H9 (cell line): ENCODE data around the gene VWF. TPM values are rescaled to one million over a fixed set of nuclear protein-coding genes. Genes with fewer than 3 reads are reported as not detected.

Source experiments
- DNase-seq: peaks from one replicate; pipeline ENCODE4 v3.0.0-alpha.2; 2017
- H2AFZ ChIP-seq: one replicate; pipeline ENCODE4 v1.6.1; 2013; ENCODE audit warnings: mild to moderate bottlenecking, low read length, control low read depth, moderate library complexity
- H2AK5ac ChIP-seq: 2 replicates; pipeline ENCODE4 v1.6.1; 2013; ENCODE audit warnings: low read length, control low read depth, mixed read lengths; ENCODE audit not compliant: insufficient read length
- H2BK120ac ChIP-seq: one replicate; pipeline ENCODE4 v1.6.1; 2013; ENCODE audit warnings: low read depth, mild to moderate bottlenecking, low read length, control low read depth, inconsistent platforms; ENCODE audit not compliant: poor library complexity, severe bottlenecking
- H2BK12ac ChIP-seq: 2 replicates; pipeline ENCODE4 v1.6.1; 2013; ENCODE audit warnings: low read length, control low read depth, mixed read lengths, low read depth; ENCODE audit not compliant: insufficient read length
- H2BK15ac ChIP-seq: 2 replicates; pipeline ENCODE4 v1.6.1; 2013; ENCODE audit warnings: low read depth, low read length, control low read depth
- H2BK20ac ChIP-seq: one replicate; pipeline ENCODE4 v1.6.1; 2013; ENCODE audit warnings: low read depth, mild to moderate bottlenecking, low read length, control low read depth, inconsistent platforms; ENCODE audit not compliant: poor library complexity, severe bottlenecking
- H2BK5ac ChIP-seq: 2 replicates; pipeline ENCODE4 v1.6.1; 2013; ENCODE audit warnings: low read length, control low read depth, mixed read lengths; ENCODE audit not compliant: insufficient read length
- H3K14ac ChIP-seq: 2 replicates; pipeline ENCODE4 v1.6.1; 2013; ENCODE audit warnings: low read length, control low read depth; ENCODE audit not compliant: insufficient read depth
- H3K18ac ChIP-seq: 2 replicates; pipeline ENCODE4 v1.6.1; 2013; ENCODE audit warnings: low read depth, mild to moderate bottlenecking, mixed read lengths, low read length, control low read depth; ENCODE audit not compliant: insufficient read length
- H3K23ac ChIP-seq: 2 replicates; pipeline ENCODE4 v1.6.1; 2013; ENCODE audit warnings: low read length, control low read depth, mixed read lengths, low read depth; ENCODE audit not compliant: insufficient read length
- H3K23me2 ChIP-seq: 2 replicates; pipeline ENCODE4 v1.6.1; 2013; ENCODE audit warnings: low read depth, mild to moderate bottlenecking, mixed read lengths, low read length, control low read depth; ENCODE audit not compliant: insufficient read length, poor library complexity, severe bottlenecking
- H3K27ac ChIP-seq: 2 replicates; pipeline ENCODE4 v1.5.1; 2013; ENCODE audit warnings: low read length, control low read depth, mixed read lengths, low read depth; ENCODE audit not compliant: insufficient read length
- H3K27me3 ChIP-seq: 2 replicates; pipeline ENCODE4 v1.6.1; 2013; ENCODE audit warnings: low read length, control low read depth, inconsistent platforms; ENCODE audit not compliant: insufficient read depth
- H3K4ac ChIP-seq: 2 replicates; pipeline ENCODE4 v1.6.1; 2013; ENCODE audit warnings: low read depth, mild to moderate bottlenecking, control low read depth, inconsistent platforms, low read length, moderate library complexity
- H3K4me1 ChIP-seq: 2 replicates; pipeline ENCODE4 v1.6.1; 2013; ENCODE audit warnings: low read length, control low read depth, inconsistent platforms; ENCODE audit not compliant: insufficient read depth
- H3K4me2 ChIP-seq: 2 replicates; pipeline ENCODE4 v1.6.1; 2013; ENCODE audit warnings: low read length, control low read depth, mixed read lengths; ENCODE audit not compliant: insufficient read length, insufficient read depth
- H3K56ac ChIP-seq: 2 replicates; pipeline ENCODE4 v1.6.1; 2013; ENCODE audit warnings: low read depth, mild to moderate bottlenecking, mixed read lengths, low read length, control low read depth; ENCODE audit not compliant: insufficient read length
- H3K79me1 ChIP-seq: 2 replicates; pipeline ENCODE4 v1.6.1; 2013; ENCODE audit warnings: low read depth, mild to moderate bottlenecking, moderate library complexity, low read length, control low read depth, inconsistent platforms; ENCODE audit not compliant: insufficient read depth, poor library complexity, severe bottlenecking
- H3K79me2 ChIP-seq: 2 replicates; pipeline ENCODE4 v1.6.1; 2013; ENCODE audit warnings: low read length, control low read depth, inconsistent platforms; ENCODE audit not compliant: insufficient read depth
- H3K9ac ChIP-seq: 2 replicates; pipeline ENCODE4 v1.6.1; 2013; ENCODE audit warnings: low read length, control low read depth, mixed read lengths; ENCODE audit not compliant: insufficient read length; ENCODE audit errors: extremely low read depth
- H3K9me3 ChIP-seq: one replicate; pipeline ENCODE4 v1.6.1; 2013; ENCODE audit warnings: low read depth, low read length, inconsistent platforms; ENCODE audit not compliant: control insufficient read depth
- H3T11ph ChIP-seq: one replicate; pipeline ENCODE4 v1.6.1; 2013; ENCODE audit warnings: mild to moderate bottlenecking, low read length, control low read depth, inconsistent platforms
- H4K20me1 ChIP-seq: one replicate; pipeline ENCODE4 v1.6.1; 2013; ENCODE audit not compliant: control insufficient read depth, insufficient read length, insufficient read depth
- H4K5ac ChIP-seq: 2 replicates; pipeline ENCODE4 v1.6.1; 2013; ENCODE audit warnings: low read depth, mild to moderate bottlenecking, mixed read lengths, low read length, control low read depth; ENCODE audit not compliant: insufficient read length
- H4K8ac ChIP-seq: replicated peaks from 2 replicates; pipeline ENCODE4 v1.6.1; 2013; ENCODE audit warnings: low read length, control low read depth, mixed read lengths, low read depth; ENCODE audit not compliant: insufficient read length
- H4K91ac ChIP-seq: 2 replicates; pipeline ENCODE4 v1.6.1; 2013; ENCODE audit warnings: low read depth, mild to moderate bottlenecking, moderate library complexity, mixed read lengths, low read length, control low read depth; ENCODE audit not compliant: insufficient read length
- H3K27ac Mint-ChIP-seq, 3 experiments: 2 replicates in 2 of 3; 3 replicates in 1 of 3; pipeline ENCODE4 v1.8.0; 2020 to 2021; ENCODE audit warnings: mixed read lengths in 3 of 3, mild to moderate bottlenecking in 1 of 3, moderate library complexity in 1 of 3
- H3K27me3 Mint-ChIP-seq: 2 replicates; pipeline ENCODE4 v1.8.0; 2021; ENCODE audit warnings: low read depth, mild to moderate bottlenecking, moderate library complexity, mixed read lengths
- H3K36me3 Mint-ChIP-seq, 3 experiments: 2 replicates in 2 of 3; 3 replicates in 1 of 3; pipeline ENCODE4 v1.8.0; 2020 to 2021; ENCODE audit warnings: low read depth in 3 of 3, mixed read lengths in 3 of 3; ENCODE audit not compliant: insufficient read depth in 1 of 3
- H3K4me1 Mint-ChIP-seq, 2 experiments: 2 replicates each; pipeline ENCODE4 v1.8.0; 2020; ENCODE audit warnings: mixed read lengths in 2 of 2
- H3K4me3 Mint-ChIP-seq, 2 experiments: 2 replicates in 1 of 2; 3 replicates in 1 of 2; pipeline ENCODE4 v1.8.0; 2020 to 2021; ENCODE audit warnings: mild to moderate bottlenecking in 2 of 2, mixed read lengths in 2 of 2, moderate library complexity in 1 of 2
- H3K9me3 Mint-ChIP-seq, 2 experiments: 2 replicates in 1 of 2; 3 replicates in 1 of 2; pipeline ENCODE4 v1.8.0; 2020; ENCODE audit warnings: mild to moderate bottlenecking in 2 of 2, mixed read lengths in 2 of 2, moderate library complexity in 1 of 2
- WGBS: extraction: QIAGEN DNeasy Blood & Tissue Kit; methylation state at CpG from one replicate; pipeline ENCODE4 v1.1.7; 2013; ENCODE audit warnings: missing lambda C conversion rate, low lambda C conversion rate, mixed read lengths; ENCODE audit not compliant: insufficient read length; ENCODE audit errors: extremely low coverage; 5-methylcytosine and 5-hydroxymethylcytosine counted together
- total RNA-seq: library from RNA; stranded (reverse); gene quantifications from 2 replicates; pipeline ENCODE4 v1.2.1, GENCODE V29; 2021
- TF ChIP-seq, protein P1 (sequence below): fragments of 200-600 bp; sonication (generic); conservative IDR thresholded peaks from 3 replicates; pipeline ENCODE4 v1.8.0; 2021; ENCODE audit warnings: antibody characterized with exemption, mild to moderate bottlenecking

VWF gene
- total RNA-seq, 1 experiment from 2014 or later = 0.17 TPM

DNA sequence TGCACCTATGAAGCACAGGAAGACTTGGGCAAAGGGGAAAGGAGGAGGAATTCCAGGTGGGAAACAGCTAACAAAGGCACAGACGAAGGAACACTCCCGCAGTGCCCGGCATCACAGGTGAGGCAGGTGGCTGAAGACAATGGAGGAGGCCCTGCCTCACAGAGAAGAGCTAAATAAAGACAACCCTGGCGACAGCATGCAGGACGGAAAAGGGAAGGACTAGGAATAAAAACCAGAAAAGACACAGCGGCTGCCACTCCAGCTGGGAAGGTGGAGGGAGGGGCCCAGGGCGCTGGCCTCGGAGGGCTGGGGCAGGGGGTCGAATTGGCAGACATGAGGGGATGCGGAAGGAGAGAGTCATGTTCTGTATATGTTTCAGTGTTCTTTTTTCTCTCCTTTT, 136.4 kb downstream of the VWF start:
- no peak overlapping the region for H2AFZ ChIP-seq
- 0 out of 2 replicates have a peak, but pooled peaks cover 2% of the 10 kb centered on the region for H3K4me1 ChIP-seq
- no peak overlapping the region for H3K4me3 Mint-ChIP-seq
- no peaks in the 10 kb centered on the region for H3K9me3 ChIP-seq
- H2BK15ac ChIP-seq = no peak overlapping the region
- no peak overlapping the region for H4K5ac ChIP-seq
- no CpG with 5 or more reads among the region's 10 CpGs for WGBS
- H3K4ac ChIP-seq = no peak overlapping the region
- H2BK12ac ChIP-seq = no peak overlapping the region
- H3K23ac ChIP-seq = no peak overlapping the region
- peak overlapping the region; percentile 14 for H3K18ac ChIP-seq
- H3K27ac ChIP-seq = no peak overlapping the region
- TF ChIP-seq, protein P1, sequence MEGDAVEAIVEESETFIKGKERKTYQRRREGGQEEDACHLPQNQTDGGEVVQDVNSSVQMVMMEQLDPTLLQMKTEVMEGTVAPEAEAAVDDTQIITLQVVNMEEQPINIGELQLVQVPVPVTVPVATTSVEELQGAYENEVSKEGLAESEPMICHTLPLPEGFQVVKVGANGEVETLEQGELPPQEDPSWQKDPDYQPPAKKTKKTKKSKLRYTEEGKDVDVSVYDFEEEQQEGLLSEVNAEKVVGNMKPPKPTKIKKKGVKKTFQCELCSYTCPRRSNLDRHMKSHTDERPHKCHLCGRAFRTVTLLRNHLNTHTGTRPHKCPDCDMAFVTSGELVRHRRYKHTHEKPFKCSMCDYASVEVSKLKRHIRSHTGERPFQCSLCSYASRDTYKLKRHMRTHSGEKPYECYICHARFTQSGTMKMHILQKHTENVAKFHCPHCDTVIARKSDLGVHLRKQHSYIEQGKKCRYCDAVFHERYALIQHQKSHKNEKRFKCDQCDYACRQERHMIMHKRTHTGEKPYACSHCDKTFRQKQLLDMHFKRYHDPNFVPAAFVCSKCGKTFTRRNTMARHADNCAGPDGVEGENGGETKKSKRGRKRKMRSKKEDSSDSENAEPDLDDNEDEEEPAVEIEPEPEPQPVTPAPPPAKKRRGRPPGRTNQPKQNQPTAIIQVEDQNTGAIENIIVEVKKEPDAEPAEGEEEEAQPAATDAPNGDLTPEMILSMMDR = no peak
- no peaks in the 10 kb centered on the region for H3K27me3 ChIP-seq
- H2BK20ac ChIP-seq = no peak overlapping the region
- H3K4me2 ChIP-seq = no peak overlapping the region
- H3K27me3 Mint-ChIP-seq = no peaks in the 10 kb centered on the region
- no peak overlapping the region for H2AK5ac ChIP-seq
- no peaks in the 10 kb centered on the region for H3K9me3 Mint-ChIP-seq
- H3T11ph ChIP-seq = no peak overlapping the region
- H4K8ac ChIP-seq = no peak overlapping the region
- H3K4me1 Mint-ChIP-seq = peaks cover 18 to 38% of the 10 kb centered on the region in 2 experiments
- H3K36me3 Mint-ChIP-seq = no peaks in the 10 kb centered on the region
- no peaks in the 10 kb centered on the region for H3K79me1 ChIP-seq
- H4K20me1 ChIP-seq = no peaks in the 10 kb centered on the region
- H2BK120ac ChIP-seq = no peak overlapping the region
- H3K56ac ChIP-seq = no peak overlapping the region
- H3K9ac ChIP-seq = no peak overlapping the region
- peak overlapping the region; percentile 73 for H3K14ac ChIP-seq
- no peak for DNase-seq
- no peak overlapping the region for H4K91ac ChIP-seq
- no peaks in the 10 kb centered on the region for H3K23me2 ChIP-seq
- H3K79me2 ChIP-seq = no peaks in the 10 kb centered on the region
- peak overlapping the region in 2 of 3 experiments; percentile 86 to 93; a peak in 4 of 7 replicates for H3K27ac Mint-ChIP-seq
- H2BK5ac ChIP-seq = no peak overlapping the region
